ENCODE data around the gene GPD2. TPM values are rescaled to one million over a fixed set of nuclear protein-coding genes. Genes with fewer than 3 reads are reported as not detected.

GPD2 gene
- total RNA-seq, 2 donors from 2014 or later, result 14.9 to 29.1 TPM

DNA sequence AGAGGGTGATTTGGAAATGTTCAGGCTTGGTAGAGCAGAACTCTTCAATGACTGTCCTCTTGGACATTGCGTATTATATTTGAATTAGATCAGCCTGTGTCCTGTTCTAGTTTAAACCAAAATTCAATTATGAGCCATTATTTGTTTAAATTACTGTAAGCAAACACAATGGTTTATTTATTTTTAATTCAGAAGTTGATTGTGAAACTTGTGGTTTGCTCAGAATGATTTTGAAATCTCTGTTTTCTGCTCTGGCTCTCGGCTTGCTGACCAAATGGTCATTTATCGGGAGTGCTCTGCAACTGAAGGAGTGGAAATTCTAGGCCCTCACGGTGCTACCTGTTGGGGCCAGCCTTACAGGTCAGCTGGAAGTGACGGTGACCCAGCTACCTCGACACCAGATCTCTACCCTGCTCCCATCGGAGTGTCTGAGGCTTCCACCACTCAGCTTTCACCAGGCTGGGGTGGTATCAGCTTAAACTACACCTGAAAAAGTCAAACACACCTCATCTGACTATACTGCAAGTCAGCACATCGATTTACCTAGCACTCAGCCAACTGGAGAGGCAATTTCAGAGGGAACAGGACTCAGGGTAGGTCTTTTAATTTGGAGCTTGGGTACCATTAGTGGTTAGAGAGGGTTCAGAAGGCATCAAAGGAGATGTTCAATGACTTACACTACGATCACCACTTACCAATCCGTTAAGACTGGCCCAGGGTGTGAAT, 36.8 kb upstream of the GPD2 start:
- peak overlapping the region; percentile 93 to 95 for H3K27ac ChIP-seq
- no peak for DNase-seq (ENCODE audit: low spot score)
- TF ChIP-seq, protein P1, sequence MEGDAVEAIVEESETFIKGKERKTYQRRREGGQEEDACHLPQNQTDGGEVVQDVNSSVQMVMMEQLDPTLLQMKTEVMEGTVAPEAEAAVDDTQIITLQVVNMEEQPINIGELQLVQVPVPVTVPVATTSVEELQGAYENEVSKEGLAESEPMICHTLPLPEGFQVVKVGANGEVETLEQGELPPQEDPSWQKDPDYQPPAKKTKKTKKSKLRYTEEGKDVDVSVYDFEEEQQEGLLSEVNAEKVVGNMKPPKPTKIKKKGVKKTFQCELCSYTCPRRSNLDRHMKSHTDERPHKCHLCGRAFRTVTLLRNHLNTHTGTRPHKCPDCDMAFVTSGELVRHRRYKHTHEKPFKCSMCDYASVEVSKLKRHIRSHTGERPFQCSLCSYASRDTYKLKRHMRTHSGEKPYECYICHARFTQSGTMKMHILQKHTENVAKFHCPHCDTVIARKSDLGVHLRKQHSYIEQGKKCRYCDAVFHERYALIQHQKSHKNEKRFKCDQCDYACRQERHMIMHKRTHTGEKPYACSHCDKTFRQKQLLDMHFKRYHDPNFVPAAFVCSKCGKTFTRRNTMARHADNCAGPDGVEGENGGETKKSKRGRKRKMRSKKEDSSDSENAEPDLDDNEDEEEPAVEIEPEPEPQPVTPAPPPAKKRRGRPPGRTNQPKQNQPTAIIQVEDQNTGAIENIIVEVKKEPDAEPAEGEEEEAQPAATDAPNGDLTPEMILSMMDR (IDR thresholded peaks at IDR 0.05), result no peak
- peak overlapping the region; percentile 62 to 70 for H3K4me3 ChIP-seq
- H3K27me3 ChIP-seq, result no peaks in the 10 kb centered on the region
- H3K36me3 ChIP-seq, result no peaks in the 10 kb centered on the region
- no peaks in the 10 kb centered on the region for H3K4me1 ChIP-seq
- no peaks in the 10 kb centered on the region for H3K9me3 ChIP-seq

DNA sequence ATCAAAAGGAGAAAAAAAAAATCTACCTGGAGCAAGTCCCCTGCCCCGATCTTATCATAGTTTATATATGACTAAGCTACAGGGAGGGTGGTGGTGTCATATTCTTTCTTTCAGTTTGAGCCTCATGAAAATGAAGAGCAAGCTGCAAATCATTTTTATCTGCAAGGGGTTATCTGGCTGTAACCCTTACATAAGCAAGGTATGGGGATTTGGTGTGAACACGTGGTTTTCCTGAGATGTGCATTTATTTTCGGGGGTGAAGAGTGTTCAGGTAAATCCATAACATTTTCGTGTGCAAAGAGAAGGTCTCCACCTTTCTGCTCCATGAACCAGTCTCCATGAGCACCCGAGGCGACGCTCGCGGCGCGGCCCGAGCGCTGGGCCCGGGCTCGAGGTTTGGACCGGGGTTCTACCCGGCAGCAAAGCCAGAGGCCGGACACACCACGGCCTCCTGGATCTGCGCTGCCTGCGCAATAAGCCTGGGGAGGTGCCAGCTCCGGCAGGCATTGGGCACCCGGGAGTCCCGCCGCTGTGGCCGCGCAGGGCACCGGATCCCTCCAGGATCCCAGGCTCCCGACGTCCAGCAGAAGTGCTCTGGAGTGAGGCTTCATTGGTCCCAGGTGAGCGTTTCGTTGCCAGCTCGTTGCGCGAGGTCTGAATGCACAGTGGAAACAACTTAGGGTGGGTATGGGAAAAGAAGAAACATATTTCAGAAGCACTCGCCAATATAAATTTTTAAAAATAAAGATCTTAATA, 36.1 kb upstream of the GPD2 start:
- Histone ChIP-seq H3K27ac (peak overlapping the region; percentile 93 to 95), H3K4me1 (no peaks in the 10 kb centered on the region), H3K36me3 (no peaks in the 10 kb centered on the region), H3K9me3 (no peaks in the 10 kb centered on the region), H3K27me3 (no peaks in the 10 kb centered on the region), H3K4me3 (peak overlapping the region; percentile 62 to 70)
- TF ChIP-seq, protein P1 (IDR thresholded peaks at IDR 0.05), result no peak
- peak; percentile 81 for DNase-seq (ENCODE audit: low spot score)

DNA sequence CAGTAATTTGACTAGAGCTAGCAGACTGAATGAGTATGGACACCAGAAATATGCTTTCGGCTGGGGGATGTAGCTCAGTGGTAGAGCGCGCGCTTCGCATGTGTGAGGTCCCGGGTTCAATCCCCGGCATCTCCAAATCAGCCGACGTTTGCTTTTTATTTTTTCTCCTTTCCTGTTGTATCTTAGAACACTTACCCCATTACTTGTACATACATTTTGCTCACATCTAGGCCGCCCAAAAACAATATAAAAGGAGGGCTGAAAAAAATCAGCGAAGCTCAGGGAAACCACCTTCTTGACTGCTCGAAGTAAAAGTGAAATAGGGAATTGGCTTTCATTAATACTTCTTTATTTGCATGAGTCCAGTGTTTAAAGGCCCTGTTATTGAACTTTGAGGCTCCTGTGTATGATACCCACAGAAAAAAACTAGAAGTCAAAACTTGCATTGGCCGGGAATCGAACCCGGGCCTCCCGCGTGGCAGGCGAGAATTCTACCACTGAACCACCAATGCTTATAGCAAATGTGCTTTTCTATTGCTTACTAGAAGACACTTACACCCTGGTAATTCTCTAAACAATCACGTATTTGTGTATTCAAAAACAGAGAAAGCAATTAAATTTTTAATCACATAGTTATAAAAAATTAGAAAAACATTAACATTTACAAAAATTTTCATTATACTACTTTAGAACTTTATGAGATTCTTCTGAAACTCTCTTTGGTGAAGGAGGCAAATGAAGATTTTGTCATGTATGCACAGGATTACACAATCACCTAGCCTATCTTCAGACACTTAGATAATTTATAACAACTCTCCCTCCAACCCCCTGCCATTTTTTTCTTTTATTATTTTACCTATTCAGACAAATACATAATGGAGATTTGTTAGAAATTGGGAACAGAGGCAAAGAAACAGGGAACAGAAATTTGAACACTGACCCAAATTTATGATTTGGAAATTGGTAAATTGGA, 35.2 kb upstream of the GPD2 start:
- H3K4me1 ChIP-seq, result no peaks in the 10 kb centered on the region
- H3K9me3 ChIP-seq, result no peaks in the 10 kb centered on the region
- no peaks in the 10 kb centered on the region for H3K36me3 ChIP-seq
- TF ChIP-seq, protein P1 (IDR thresholded peaks at IDR 0.05), result no peak
- peak; percentile 86 for DNase-seq (ENCODE audit: low spot score)
- H3K27me3 ChIP-seq, result no peaks in the 10 kb centered on the region
- peak overlapping the region; percentile 62 to 70 for H3K4me3 ChIP-seq
- peak overlapping the region; percentile 93 to 95 for H3K27ac ChIP-seq

DNA sequence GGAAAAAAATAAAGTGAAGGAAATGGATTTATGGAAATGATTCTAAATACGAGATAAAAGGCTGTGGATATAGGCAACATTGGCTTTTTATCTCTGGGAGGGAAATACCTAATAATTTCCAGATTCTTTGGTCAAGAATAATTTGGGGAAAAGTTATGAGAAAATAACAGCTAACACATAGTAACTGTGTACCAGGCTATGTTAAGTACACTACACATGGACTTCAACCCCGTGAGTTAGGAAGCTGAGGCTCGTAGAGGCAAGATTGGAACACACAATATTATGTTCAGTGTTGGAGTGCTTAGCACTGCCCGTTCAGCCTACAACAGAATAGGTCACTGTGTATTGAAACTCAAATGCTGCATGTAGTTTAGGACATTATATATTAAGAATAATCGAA, 34.3 kb upstream of the GPD2 start:
- H3K4me1 ChIP-seq, result no peaks in the 10 kb centered on the region
- no peaks in the 10 kb centered on the region for H3K27me3 ChIP-seq
- no peaks in the 10 kb centered on the region for H3K36me3 ChIP-seq
- TF ChIP-seq, protein P1 (IDR thresholded peaks at IDR 0.05), result no peak
- no peak overlapping the region for H3K4me3 ChIP-seq
- no peak overlapping the region for H3K27ac ChIP-seq
- no peak for DNase-seq (ENCODE audit: low spot score)
- no peaks in the 10 kb centered on the region for H3K9me3 ChIP-seq

DNA sequence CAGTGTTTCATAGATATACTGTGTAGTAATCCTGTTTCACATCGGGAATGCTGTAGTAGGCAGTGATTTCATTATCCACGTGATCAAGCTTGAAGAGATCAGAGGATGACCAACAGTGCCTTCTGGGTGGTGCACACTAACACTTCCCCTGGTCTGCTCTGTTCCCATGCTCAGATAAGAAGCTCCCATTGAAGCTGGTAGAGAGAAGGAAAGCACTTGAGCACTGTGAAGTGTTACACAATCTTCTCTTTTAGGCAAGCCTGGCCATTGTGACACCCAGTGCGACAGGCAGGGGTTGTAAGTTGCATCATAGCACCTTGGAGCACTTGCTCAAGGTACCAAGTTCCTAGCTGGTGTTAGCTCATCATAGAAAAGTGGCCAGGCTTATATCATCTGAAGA, 30.6 kb upstream of the GPD2 start:
- H3K4me1 ChIP-seq, result no peaks in the 10 kb centered on the region
- TF ChIP-seq, protein P1 (IDR thresholded peaks at IDR 0.05), result no peak
- H3K27me3 ChIP-seq, result no peaks in the 10 kb centered on the region
- no peaks in the 10 kb centered on the region for H3K36me3 ChIP-seq
- H3K27ac ChIP-seq, result no peak overlapping the region
- peak; percentile 76 for DNase-seq (ENCODE audit: low spot score)
- H3K9me3 ChIP-seq, result no peaks in the 10 kb centered on the region
- H3K4me3 ChIP-seq, result no peak overlapping the region
